Parathyroid adenoma (tissue), 2 donors: ENCODE data around the gene AXIN2.

Experiments
- H2AFZ ChIP-seq: fragments of 300-600 bp; sonication (generic); one replicate; pipeline ENCODE4 v1.7.0; 2017; ENCODE audit warnings: antibody characterized with exemption, mild to moderate bottlenecking
- H3K27ac ChIP-seq: fragments of 300-600 bp; sonication (generic); one replicate; pipeline ENCODE4 v1.7.0; 2017
- H3K27me3 ChIP-seq: fragments of 300-600 bp; sonication (generic); one replicate; pipeline ENCODE4 v1.7.0; 2017; ENCODE audit warnings: low read length; ENCODE audit not compliant: control insufficient read depth, insufficient read depth
- H3K36me3 ChIP-seq: fragments of 300-600 bp; sonication (generic); one replicate; pipeline ENCODE4 v1.7.0; 2017; ENCODE audit warnings: low read length; ENCODE audit not compliant: control insufficient read depth, insufficient read depth
- H3K4me1 ChIP-seq: fragments of 300-600 bp; sonication (generic); one replicate; pipeline ENCODE4 v1.7.0; 2017; ENCODE audit warnings: control low read depth
- H3K4me2 ChIP-seq: fragments of 300-600 bp; sonication (generic); one replicate; pipeline ENCODE4 v1.7.0; 2017; ENCODE audit warnings: low read length
- H3K4me3 ChIP-seq: fragments of 300-600 bp; sonication (generic); one replicate; pipeline ENCODE4 v1.7.0; 2017; ENCODE audit warnings: low read depth, low read length
- H3K79me2 ChIP-seq: fragments of 300-600 bp; sonication (generic); one replicate; pipeline ENCODE4 v1.7.0; 2017; ENCODE audit warnings: control low read depth
- H3K9ac ChIP-seq: fragments of 300-600 bp; sonication (generic); one replicate; pipeline ENCODE4 v1.7.0; 2017; ENCODE audit warnings: mild to moderate bottlenecking
- H3K9me3 ChIP-seq: fragments of 300-600 bp; sonication (generic); one replicate; pipeline ENCODE4 v1.7.0; 2017; ENCODE audit warnings: low read length; ENCODE audit not compliant: control insufficient read depth
- CTCF ChIP-seq: fragments of 300-600 bp; sonication (generic); IDR thresholded peaks from one replicate; pipeline ENCODE4 v1.7.0; 2017; ENCODE audit warnings: antibody characterized with exemption, mild to moderate bottlenecking
- donor health status: primary hyperparathyroidism.

Gene AXIN2

GRCh38 chr17:65536573-65537342, 24.7 kb downstream of the AXIN2 start:
- TF ChIP-seq CTCF, result no peak
- Histone ChIP-seq H3K36me3 (no peaks in the 10 kb centered on the region), H3K4me1 (peaks cover 10% of the 10 kb centered on the region), H3K27me3 (no peaks in the 10 kb centered on the region), H3K9ac (no peak overlapping the region), H3K27ac (no peak overlapping the region), H2AFZ (no peak overlapping the region), H3K79me2 (no peaks in the 10 kb centered on the region), H3K4me3 (no peak overlapping the region), H3K9me3 (no peaks in the 10 kb centered on the region), H3K4me2 (no peak overlapping the region)

GRCh38 chr17:65535777-65536572, 25.5 kb downstream of the AXIN2 start:
- TF ChIP-seq CTCF, result no peak
- H3K4me1 ChIP-seq, result peaks cover 18% of the 10 kb centered on the region

GRCh38 chr17:65533852-65534457, 27.5 kb downstream of the AXIN2 start:
- Histone ChIP-seq H3K4me1 (peaks cover 20% of the 10 kb centered on the region), H3K9ac (no peak overlapping the region), H3K79me2 (no peaks in the 10 kb centered on the region), H3K4me3 (no peak overlapping the region), H3K27me3 (no peaks in the 10 kb centered on the region), H2AFZ (no peak overlapping the region), H3K9me3 (no peaks in the 10 kb centered on the region), H3K36me3 (no peaks in the 10 kb centered on the region), H3K4me2 (no peak overlapping the region), H3K27ac (no peak overlapping the region)
- TF ChIP-seq CTCF, result no peak

More at GRCh38 chr17:65535777-65536572, 25.5 kb downstream of the AXIN2 start:
- Histone ChIP-seq H3K27me3 (no peaks in the 10 kb centered on the region), H2AFZ (no peak overlapping the region), H3K79me2 (no peaks in the 10 kb centered on the region), H3K4me2 (no peak overlapping the region), H3K9me3 (no peaks in the 10 kb centered on the region), H3K9ac (no peak overlapping the region), H3K36me3 (no peaks in the 10 kb centered on the region), H3K4me3 (no peak overlapping the region), H3K27ac (no peak overlapping the region)

GRCh38 chr17:65533056-65533745, 28.2 kb downstream of the AXIN2 start:
- Histone ChIP-seq H3K79me2 (no peaks in the 10 kb centered on the region), H3K36me3 (no peaks in the 10 kb centered on the region), H3K4me2 (no peak overlapping the region), H3K9ac (no peak overlapping the region), H3K9me3 (no peaks in the 10 kb centered on the region), H3K27ac (no peak overlapping the region), H3K27me3 (no peaks in the 10 kb centered on the region), H3K4me1 (peaks cover 20% of the 10 kb centered on the region), H2AFZ (no peak overlapping the region), H3K4me3 (no peak overlapping the region)
- TF ChIP-seq CTCF, result no peak
